ENCODE results near the gene BRF1. TPM values are rescaled to one million over a fixed set of nuclear protein-coding genes. Genes with fewer than 3 reads are reported as not detected.

BRF1 gene
- total RNA-seq, 1 donor from 2014 or later: 51.1 TPM

DNA sequence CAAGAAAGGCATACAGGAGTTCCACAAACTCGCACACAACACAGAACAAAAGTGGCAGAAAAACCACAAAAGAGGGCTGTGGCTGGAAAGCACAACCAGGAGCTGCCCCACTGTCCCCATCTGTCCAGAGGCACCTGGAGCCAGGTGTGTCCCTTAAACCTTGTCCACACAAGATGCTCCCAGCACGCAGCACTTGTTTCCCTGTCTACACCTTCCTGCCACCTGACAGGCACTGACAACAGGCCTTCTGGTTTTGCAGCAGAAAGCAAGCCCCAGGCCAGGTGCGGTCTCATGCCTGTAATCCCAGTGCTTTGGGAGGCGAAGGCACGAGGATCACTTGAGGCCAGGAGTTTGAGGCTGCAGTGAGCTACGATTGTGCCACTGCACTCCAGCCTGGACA, 48.9 kb downstream of the BRF1 start:
- no peaks in the 10 kb centered on the region for H3K9me3 Mint-ChIP-seq
- H3K4me1 Mint-ChIP-seq: peaks cover 17% of the 10 kb centered on the region
- no peak overlapping the region for H3K4me3 Mint-ChIP-seq
- H3K27ac Mint-ChIP-seq (ENCODE audit: unreplicated experiment): no peak overlapping the region
- TF ChIP-seq, protein P1, sequence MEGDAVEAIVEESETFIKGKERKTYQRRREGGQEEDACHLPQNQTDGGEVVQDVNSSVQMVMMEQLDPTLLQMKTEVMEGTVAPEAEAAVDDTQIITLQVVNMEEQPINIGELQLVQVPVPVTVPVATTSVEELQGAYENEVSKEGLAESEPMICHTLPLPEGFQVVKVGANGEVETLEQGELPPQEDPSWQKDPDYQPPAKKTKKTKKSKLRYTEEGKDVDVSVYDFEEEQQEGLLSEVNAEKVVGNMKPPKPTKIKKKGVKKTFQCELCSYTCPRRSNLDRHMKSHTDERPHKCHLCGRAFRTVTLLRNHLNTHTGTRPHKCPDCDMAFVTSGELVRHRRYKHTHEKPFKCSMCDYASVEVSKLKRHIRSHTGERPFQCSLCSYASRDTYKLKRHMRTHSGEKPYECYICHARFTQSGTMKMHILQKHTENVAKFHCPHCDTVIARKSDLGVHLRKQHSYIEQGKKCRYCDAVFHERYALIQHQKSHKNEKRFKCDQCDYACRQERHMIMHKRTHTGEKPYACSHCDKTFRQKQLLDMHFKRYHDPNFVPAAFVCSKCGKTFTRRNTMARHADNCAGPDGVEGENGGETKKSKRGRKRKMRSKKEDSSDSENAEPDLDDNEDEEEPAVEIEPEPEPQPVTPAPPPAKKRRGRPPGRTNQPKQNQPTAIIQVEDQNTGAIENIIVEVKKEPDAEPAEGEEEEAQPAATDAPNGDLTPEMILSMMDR (conservative IDR thresholded peaks at IDR 0.05): no peak
- no peaks in the 10 kb centered on the region for H3K27me3 Mint-ChIP-seq (ENCODE audit: low read depth)
- DNase-seq (ENCODE audit: low read depth, low spot score): no peak
- H3K36me3 Mint-ChIP-seq (ENCODE audit: low read depth): peaks cover 5% of the 10 kb centered on the region

GRCh38 chr14:105250986-105251385, 49.8 kb downstream of the BRF1 start:
- H3K9me3 Mint-ChIP-seq: no peaks in the 10 kb centered on the region
- H3K4me1 Mint-ChIP-seq: peaks cover 18% of the 10 kb centered on the region
- TF ChIP-seq, protein P1 (conservative IDR thresholded peaks at IDR 0.05): no peak
- H3K36me3 Mint-ChIP-seq (ENCODE audit: low read depth): peaks cover 6% of the 10 kb centered on the region
- no peaks in the 10 kb centered on the region for H3K27me3 Mint-ChIP-seq (ENCODE audit: low read depth)
- H3K4me3 Mint-ChIP-seq: peak overlapping the region; percentile 86
- DNase-seq (ENCODE audit: low read depth, low spot score): no peak
- H3K27ac Mint-ChIP-seq (ENCODE audit: unreplicated experiment): no peak overlapping the region

DNA sequence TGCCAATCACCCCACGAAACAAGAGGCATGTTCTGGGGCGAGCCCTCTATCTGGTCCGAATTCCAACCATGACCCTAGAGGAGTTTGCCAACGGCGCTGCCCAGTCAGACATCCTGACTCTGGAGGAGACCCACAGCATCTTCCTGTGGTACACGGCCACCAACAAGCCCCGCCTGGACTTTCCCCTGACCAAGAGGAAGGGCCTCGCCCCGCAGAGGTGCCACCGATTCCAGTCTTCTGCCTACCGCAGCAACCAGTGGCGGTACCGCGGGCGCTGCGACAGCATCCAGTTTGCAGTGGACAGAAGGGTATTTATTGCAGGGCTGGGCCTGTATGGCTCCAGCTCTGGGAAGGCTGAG, 50.8 kb downstream of the BRF1 start:
- Mint-ChIP-seq H3K27ac (ENCODE audit: unreplicated experiment) (no peak overlapping the region), H3K27me3 (ENCODE audit: low read depth) (no peaks in the 10 kb centered on the region), H3K4me3 (peak overlapping the region; percentile 86), H3K36me3 (ENCODE audit: low read depth) (peaks cover 8% of the 10 kb centered on the region), H3K9me3 (no peaks in the 10 kb centered on the region), H3K4me1 (peaks cover 25% of the 10 kb centered on the region)
- TF ChIP-seq, protein P1 (conservative IDR thresholded peaks at IDR 0.05): no peak
- no peak for DNase-seq (ENCODE audit: low read depth, low spot score)

GRCh38 chr14:105249182-105250007, 51.4 kb downstream of the BRF1 start:
- Mint-ChIP-seq H3K4me1 (peaks cover 25% of the 10 kb centered on the region), H3K36me3 (ENCODE audit: low read depth) (peaks cover 9% of the 10 kb centered on the region), H3K27ac (ENCODE audit: unreplicated experiment) (no peak overlapping the region), H3K27me3 (ENCODE audit: low read depth) (no peaks in the 10 kb centered on the region), H3K4me3 (peak overlapping the region; percentile 86), H3K9me3 (no peaks in the 10 kb centered on the region)
- TF ChIP-seq, protein P1 (conservative IDR thresholded peaks at IDR 0.05): no peak
- no peak for DNase-seq (ENCODE audit: low read depth, low spot score)

GRCh38 chr14:105248368-105249181, 52.2 kb downstream of the BRF1 start, which contains the start of gene BTBD6:
Gene BTBD6 (plus strand): TSS chr14:105248533. CDS start chr14:105248712, 179 bp downstream.
- peak within 1 kb of the TSS; percentile 62 for H3K27ac Mint-ChIP-seq (ENCODE audit: unreplicated experiment)
- peaks cover 10% of the 10 kb centered on the region for H3K36me3 Mint-ChIP-seq (ENCODE audit: low read depth)
- H3K27me3 Mint-ChIP-seq (ENCODE audit: low read depth): no peaks in the 10 kb centered on the region
- peaks cover 25% of the 10 kb centered on the region for H3K4me1 Mint-ChIP-seq
- H3K4me3 Mint-ChIP-seq: peak within 1 kb of the TSS; percentile 86
- no peaks in the 10 kb centered on the region for H3K9me3 Mint-ChIP-seq
- DNase-seq (ENCODE audit: low read depth, low spot score): peak; percentile 76
- TF ChIP-seq, protein P1 (conservative IDR thresholded peaks at IDR 0.05): peak; percentile 27
